GM19328 (cell line): Measurements from ENCODE around the gene SIL1.
"Not testable (repeated sequence)": the region's sequence is repeated elsewhere in the genome, so short reads cannot be mapped to it uniquely, and the experiment has no call there.

Experiments
- ATAC-seq: cut with Tn5 transposase; IDR thresholded peaks from one replicate; pipeline ENCODE4 v1.9.1; 2021; ENCODE audit warnings: mild to moderate bottlenecking, moderate library complexity; ENCODE audit not compliant: unreplicated experiment

Gene SIL1

GRCh38 chr5:139038613-139039305 lies 159.4 kb downstream of the SIL1 start:
- ATAC-seq, result no peak

GRCh38 chr5:139037732-139038131 lies 160.4 kb downstream of the SIL1 start:
- no peak for ATAC-seq

- ATAC-seq, result not testable (repeated sequence)
These were observed 161.8 kb downstream of the SIL1 start for GRCh38 chr5:139036332-139036731.

- no peak for ATAC-seq
These were observed 171.0 kb downstream of the SIL1 start for GRCh38 chr5:139027150-139027549.

- no peak for ATAC-seq
These were observed 172.5 kb downstream of the SIL1 start for GRCh38 chr5:139025651-139026050.

GRCh38 chr5:139023286-139023685 lies 174.9 kb downstream of the SIL1 start:
- no peak for ATAC-seq

- no peak for ATAC-seq
These were observed 175.6 kb downstream of the SIL1 start for GRCh38 chr5:139022528-139022927.

- no peak for ATAC-seq
These were observed 176.8 kb downstream of the SIL1 start for GRCh38 chr5:139021346-139021745.

- no peak for ATAC-seq
These were observed 178.3 kb downstream of the SIL1 start for GRCh38 chr5:139019880-139020279.

- no peak for ATAC-seq
These were observed 179.0 kb downstream of the SIL1 start for GRCh38 chr5:139019211-139019610.

- ATAC-seq, result no peak
These were observed 180.5 kb downstream of the SIL1 start for GRCh38 chr5:139017624-139018023.

GRCh38 chr5:139016186-139016585 lies 182.0 kb downstream of the SIL1 start:
- ATAC-seq, result no peak

GRCh38 chr5:139014726-139015125 lies 183.4 kb downstream of the SIL1 start:
- ATAC-seq, result no peak

GRCh38 chr5:139012176-139012575 lies 186.0 kb downstream of the SIL1 start:
- ATAC-seq, result no peak

- not testable (repeated sequence) for ATAC-seq
These were observed 187.0 kb downstream of the SIL1 start for GRCh38 chr5:139011156-139011555.

GRCh38 chr5:139004374-139005307 lies 193.5 kb downstream of the SIL1 start:
- no peak for ATAC-seq

- no peak for ATAC-seq
These were observed 198.5 kb downstream of the SIL1 start for GRCh38 chr5:138999674-139000073.

- ATAC-seq, result no peak
These were observed 199.6 kb downstream of the SIL1 start for GRCh38 chr5:138998521-138998920.

- no peak for ATAC-seq
These were observed 202.0 kb downstream of the SIL1 start for GRCh38 chr5:138996120-138996519.

- ATAC-seq, result no peak
These were observed 207.1 kb downstream of the SIL1 start for GRCh38 chr5:138990986-138991590.

GRCh38 chr5:138989720-138990119 lies 208.4 kb downstream of the SIL1 start:
- ATAC-seq, result no peak
